ENCODE measurements around the gene SIRT5.

Gene SIRT5

DNA sequence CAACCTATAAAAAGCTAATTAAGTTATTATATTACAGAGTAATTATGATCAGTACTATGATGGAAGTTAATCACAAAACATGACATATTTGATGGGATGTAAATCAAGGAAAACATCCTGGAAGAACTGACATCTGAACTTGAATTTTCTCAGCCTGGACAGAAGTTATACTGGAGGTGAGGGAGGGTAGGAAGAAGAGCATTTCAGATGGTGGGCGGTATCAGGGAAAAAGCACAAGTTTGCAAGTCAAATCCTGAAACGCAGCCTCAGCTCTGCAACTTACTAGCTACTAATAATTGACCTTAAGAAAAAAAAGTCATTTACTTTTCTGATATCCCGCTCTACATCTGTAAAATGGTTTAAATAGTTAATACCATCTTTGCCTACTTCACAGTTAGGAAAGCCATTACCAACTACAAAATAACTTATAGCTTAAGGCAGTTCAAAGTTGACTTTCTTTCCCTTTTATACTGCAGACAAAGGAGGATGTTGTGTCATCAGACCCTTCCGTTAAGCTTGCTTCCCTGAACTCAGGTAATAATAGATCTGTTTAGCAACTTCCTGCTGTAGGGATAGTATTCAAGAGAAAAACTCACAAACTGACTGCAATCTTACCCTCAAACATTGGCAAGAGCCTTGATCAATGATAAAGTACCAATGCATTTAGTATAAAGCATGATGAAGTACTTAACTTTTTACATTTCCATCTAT lies 61.7 kb downstream of the SIRT5 start:
- no peak for DNase-seq (ENCODE audit: low spot score)

DNA sequence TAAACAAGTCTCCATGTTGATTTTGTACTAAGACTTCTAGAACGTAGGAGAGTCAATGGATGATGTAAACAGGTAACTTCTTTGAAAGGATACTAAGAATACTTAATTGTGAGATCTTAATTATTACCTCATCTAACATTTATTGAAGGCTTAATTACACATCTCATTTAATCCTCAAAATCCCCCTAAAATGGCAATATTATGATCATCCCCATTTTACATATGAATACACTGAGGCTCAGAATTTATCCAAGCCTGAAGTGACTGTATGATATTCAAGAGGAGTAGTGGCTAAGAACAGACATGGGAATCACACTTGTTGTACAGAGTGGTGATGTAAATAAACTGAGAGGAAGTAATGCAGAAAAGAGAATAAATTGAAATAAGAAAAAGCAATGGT lies 63.6 kb downstream of the SIRT5 start:
- no peak for DNase-seq (ENCODE audit: low spot score)

DNA sequence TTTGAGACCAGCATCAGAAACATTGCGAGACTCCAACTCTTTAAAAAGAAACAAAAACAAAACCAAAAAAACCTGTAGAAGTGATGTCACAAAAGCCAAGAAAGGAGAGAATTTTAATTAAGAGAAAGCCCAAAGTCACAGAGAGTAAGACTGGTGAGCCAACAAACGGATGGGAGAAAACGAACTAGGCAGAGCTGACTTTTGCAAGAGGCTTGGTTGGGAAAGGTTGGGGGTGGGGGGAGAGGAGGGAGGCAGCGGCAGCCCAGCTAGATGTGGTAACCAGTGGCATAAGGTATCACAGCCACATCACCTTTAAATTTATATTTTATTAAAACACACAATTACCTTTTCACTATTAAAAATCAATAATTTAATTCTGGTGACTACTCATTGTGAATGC lies 64.2 kb downstream of the SIRT5 start:
- no peak for DNase-seq (ENCODE audit: low spot score)

DNA sequence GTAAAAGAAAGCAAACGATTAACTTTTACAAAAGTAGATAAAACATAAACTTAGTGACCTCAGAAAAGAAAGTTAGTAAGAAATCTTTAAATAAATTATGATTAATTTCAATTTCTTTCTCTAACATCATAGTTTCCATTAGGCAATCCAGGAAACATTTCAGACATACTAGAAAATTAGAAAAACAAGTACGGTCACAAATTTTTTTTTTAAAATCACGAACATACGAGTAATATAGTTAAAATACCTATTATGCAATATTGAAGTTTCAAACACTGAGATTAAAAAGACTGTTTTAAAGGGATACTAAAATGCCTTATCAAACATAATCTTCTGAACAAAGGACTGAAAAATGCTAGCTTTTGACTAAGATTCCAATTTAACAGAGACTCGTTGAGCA lies 66.9 kb downstream of the SIRT5 start:
- DNase-seq (ENCODE audit: low spot score) = peak; percentile 11

DNA sequence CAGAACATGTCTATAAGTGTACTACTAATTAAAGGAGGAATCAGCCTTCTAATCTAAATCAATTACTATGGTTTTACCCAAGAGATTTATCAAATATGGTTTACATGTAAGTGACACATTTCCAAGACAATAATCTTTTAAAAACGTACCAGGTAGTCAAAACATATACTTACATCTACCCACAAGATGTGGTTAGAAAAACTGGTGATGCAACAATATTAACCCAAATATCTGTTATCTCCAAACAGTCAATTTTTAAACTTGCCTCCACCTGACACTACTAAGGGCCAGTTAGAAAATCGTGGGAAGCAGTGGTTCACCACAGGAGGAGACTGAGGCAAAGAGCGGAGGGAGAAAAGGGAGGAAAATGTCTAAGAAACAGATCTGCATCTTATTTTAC lies 68.7 kb downstream of the SIRT5 start:
- no peak for DNase-seq (ENCODE audit: low spot score)

DNA sequence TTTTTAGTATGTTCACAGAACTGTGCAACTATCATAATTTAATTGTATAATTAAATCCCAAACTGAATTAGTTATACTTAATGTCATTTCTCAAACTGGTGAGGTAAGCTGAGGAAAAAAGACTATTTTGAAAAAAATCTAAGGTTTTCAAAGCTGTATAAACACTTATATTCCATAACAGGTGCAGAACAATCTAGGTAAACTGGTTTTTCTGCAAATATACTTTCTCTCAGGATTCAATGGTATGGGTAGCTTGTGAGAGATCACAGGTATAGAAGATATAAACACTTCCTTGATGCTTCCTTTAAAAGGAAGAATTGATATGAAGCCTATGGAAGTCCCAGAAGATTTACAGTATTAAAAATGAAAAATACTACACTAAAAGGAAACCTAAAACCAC lies 74.4 kb downstream of the SIRT5 start:
- no peak for DNase-seq (ENCODE audit: low spot score)

DNA sequence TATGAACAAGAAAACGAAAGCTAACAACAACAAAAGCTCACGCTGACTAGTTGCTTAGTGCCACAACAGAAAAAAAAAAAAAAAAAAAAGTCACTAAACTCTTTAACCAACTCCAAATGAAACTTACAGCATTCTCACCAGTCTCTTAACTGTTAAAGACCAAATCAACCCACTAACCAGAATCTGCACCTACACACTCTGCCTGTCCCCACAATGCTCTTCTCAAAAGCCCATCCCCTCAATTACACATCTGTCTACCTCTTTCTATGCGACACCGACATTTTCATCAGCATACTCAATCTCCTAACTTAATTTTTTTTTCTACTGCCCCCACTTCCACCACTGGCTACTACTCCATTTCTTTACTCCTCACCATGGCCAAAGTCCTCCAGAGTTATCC lies 75.0 kb downstream of the SIRT5 start:
- no peak for DNase-seq (ENCODE audit: low spot score)

DNA sequence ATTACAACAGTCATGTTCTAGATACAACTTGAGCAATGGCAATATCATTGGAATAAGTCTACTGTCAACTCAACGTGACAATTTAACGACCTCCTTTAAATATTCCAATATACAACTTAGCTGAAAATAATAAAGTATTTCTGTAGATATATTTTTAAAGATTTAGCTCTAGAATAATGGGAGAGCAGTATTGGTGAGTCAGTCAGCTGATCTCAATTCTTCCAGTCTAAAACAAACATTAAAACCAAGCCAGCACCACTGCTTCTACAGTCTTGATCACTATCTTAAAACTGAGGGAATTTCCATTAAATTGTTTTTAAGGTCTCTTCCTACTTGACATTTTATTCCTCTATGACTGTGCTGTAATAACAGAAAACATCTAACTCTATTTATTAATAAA lies 78.9 kb downstream of the SIRT5 start:
- DNase-seq (ENCODE audit: low spot score) = peak; percentile 14

DNA sequence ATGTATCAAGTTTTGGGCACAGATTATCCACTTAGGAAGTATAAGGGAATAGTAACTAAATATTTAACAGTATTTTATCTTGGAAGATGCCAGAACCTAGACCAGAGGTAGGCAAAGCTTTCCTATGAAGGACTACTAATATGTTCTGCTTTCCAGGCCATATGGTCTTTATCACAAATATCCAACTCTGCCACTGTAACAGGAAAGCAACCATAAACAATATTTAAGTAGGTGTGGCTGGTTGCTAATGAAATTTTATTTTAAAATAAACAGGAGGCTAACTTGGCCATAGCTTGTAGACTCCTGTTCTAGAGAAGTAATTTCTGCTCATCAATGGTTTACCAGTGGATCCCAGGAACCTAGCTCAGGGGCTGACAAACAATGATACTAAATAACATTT lies 80.1 kb downstream of the SIRT5 start:
- no peak for DNase-seq (ENCODE audit: low spot score)

DNA sequence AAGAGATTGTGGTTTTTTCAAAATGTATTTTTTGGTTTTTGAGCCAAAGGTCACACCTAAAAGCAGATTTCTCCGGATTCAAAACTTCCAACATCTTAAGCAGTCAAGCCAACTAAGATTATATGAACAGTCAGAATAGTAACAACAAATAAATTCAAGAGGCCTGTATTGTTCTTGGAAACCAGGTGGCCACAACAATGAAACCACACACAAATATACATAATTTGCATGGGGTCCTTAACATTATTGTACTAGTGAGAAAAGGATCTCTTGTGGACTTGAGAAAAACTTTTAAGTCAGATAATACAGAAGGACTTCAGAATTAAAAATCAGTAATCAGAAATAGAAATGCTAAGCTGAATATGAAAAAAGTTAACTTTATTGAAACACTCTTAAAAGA lies 81.3 kb downstream of the SIRT5 start:
- DNase-seq (ENCODE audit: low spot score) = no peak

DNA sequence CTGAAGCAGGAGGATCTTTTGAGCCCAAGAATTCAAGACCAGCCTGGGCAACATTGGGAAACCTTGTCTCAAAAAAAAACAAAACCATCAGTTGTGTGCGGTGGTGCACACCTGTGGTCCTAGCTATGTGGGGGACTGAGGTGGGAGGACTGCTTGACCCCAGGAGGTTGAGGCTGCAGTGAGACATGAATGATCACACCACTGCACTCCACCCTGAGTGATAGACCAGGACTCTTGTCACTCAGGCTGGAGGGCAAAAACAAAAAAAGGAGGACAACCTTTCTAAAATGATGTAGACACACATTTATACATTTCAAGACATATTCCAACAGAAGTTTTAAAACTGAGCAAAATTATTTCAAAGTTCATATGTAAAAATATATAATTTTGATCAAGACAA lies 85.9 kb downstream of the SIRT5 start:
- DNase-seq (ENCODE audit: low spot score) = no peak

DNA sequence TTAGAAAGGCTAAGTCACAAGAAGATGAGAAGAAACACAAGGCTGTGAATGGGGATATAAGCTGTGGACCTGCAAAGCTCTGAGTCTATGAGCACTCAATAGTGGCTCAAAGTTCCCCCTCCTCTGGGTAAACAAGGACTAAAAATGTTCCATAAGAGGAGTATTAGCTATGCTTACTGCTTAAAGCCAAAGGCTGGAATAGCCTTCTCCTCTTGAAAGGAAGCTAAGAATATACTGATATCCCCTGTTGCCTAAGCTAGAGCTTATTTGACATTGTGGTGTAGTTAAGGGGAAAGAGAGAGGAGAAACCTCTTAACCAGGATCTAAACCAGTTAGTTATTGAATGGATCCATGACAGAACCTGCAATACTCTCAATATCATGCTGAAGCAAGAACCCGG lies 86.5 kb downstream of the SIRT5 start:
- no peak for DNase-seq (ENCODE audit: low spot score)

DNA sequence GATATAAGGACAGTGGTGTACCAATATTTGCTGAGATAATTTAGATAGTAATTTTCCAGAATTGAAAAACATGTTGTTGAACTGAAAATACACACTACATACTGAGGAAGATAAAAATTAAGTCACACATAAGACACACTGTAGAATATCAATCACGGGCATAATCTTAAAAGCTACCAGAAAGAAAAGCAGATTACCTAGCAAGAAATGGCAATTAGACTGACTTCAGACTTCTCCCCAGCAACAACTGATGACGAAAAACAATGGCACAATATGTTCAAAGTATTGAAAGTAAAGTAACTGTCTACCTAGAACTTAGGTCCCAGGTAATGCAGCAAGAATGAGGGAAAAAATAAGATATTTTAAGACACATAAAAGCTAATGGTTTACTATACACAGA lies 87.2 kb downstream of the SIRT5 start:
- no peak for DNase-seq (ENCODE audit: low spot score)

DNA sequence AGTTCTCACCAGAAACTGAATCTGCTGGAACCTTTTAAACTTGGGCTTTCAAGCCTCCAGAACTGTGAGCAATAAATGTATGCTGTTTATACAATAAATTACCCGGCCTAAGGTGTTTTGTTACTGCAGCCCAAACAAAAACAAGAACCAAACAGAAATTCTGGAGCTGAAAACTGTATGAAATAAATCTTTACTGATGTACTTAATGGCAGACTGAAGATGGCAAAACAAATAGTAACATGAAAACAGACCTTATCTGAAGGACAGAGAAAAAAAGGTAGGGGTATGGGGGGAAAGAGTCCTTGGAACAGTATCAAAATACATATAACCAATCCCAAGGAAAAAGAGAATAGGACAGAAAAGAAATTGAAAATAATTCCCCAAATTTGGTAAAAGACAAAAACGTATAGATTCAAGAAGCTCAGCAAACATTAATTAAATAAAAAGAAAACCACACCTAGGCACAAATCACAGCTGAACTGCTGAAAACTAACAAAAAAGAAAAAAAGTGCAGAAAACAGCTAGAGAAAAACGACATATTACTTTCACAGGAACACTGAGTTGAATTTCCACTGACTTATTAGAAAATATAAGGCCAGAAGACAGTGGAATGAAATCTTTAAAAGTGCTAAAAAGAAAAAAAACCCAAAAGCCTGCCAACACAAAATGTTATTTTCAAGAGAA lies 88.4 kb downstream of the SIRT5 start:
- DNase-seq (ENCODE audit: low spot score) = no peak

DNA sequence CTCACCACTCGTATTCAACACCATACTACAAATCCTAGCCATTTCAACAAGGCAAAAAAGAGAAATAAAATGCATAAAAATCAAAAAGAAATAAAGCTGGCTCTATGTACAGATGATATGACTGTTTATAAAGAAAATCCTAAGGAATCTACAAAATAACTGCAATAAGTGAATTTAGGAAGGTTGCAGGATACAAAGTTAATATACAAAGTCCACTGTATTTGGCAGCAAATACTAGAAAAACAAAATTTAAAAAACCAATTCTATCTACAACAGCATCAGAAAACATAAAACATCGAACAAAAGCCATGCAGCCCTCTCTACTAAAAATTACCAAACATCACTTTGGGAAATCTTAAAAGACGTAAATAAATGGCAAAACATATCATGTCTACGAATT lies 89.6 kb downstream of the SIRT5 start:
- DNase-seq (ENCODE audit: low spot score) = no peak
